Loucy (cell line): ENCODE results near the gene TRABD2B.

ENCODE experiments used
- H2AFZ ChIP-seq: fragments of 200-600 bp; sonication (generic); 2 replicates; pipeline ENCODE4 v1.6.0; 2016; ENCODE audit warnings: antibody characterized with exemption, mild to moderate bottlenecking, low read length, moderate library complexity
- H3F3A ChIP-seq: fragments of 200-600 bp; 2 replicates; pipeline ENCODE4 v1.6.0; 2016; ENCODE audit warnings: antibody characterized with exemption, low read depth, mild to moderate bottlenecking
- H3K27me3 ChIP-seq: fragments of 200-600 bp; sonication (generic); 2 replicates; pipeline ENCODE4 v1.6.1; 2014; ENCODE audit warnings: low read length, mild to moderate bottlenecking; ENCODE audit not compliant: insufficient read depth, poor library complexity, severe bottlenecking
- H3K36me3 ChIP-seq: fragments of 200-600 bp; sonication (generic); 2 replicates; pipeline ENCODE4 v1.6.1; 2016; ENCODE audit warnings: low read length; ENCODE audit not compliant: insufficient read depth
- H3K4me1 ChIP-seq: fragments of 200-600 bp; sonication (generic); 2 replicates; pipeline ENCODE4 v1.5.1; 2014; ENCODE audit warnings: low read length, mild to moderate bottlenecking; ENCODE audit not compliant: insufficient read depth, poor library complexity, severe bottlenecking
- H3K4me2 ChIP-seq: fragments of 200-600 bp; sonication (generic); 2 replicates; pipeline ENCODE4 v1.6.0; 2014; ENCODE audit warnings: antibody characterized with exemption, low read length, low read depth, mild to moderate bottlenecking; ENCODE audit not compliant: poor library complexity, severe bottlenecking
- H3K4me3 ChIP-seq: fragments of 200-600 bp; sonication (generic); 2 replicates; pipeline ENCODE4 v1.5.1; 2014; ENCODE audit warnings: low read length, mild to moderate bottlenecking, mixed read lengths; ENCODE audit not compliant: poor library complexity, severe bottlenecking
- H3K79me2 ChIP-seq: fragments of 200-600 bp; sonication (generic); 2 replicates; pipeline ENCODE4 v1.6.1; 2014; ENCODE audit warnings: low read length; ENCODE audit not compliant: insufficient read depth
- H3K9ac ChIP-seq: fragments of 200-600 bp; sonication (generic); 2 replicates; pipeline ENCODE4 v1.6.0; 2014; ENCODE audit warnings: mild to moderate bottlenecking, low read depth, low read length, moderate library complexity; ENCODE audit not compliant: poor library complexity, severe bottlenecking
- H3K9me2 ChIP-seq: fragments of 200-600 bp; sonication (generic); replicated peaks from 2 replicates; pipeline ENCODE4 v1.6.1; 2016; ENCODE audit warnings: low read depth, low read length, mixed read lengths
- H3K9me3 ChIP-seq: fragments of 200-600 bp; sonication (generic); 2 replicates; pipeline ENCODE4 v1.6.1; 2014; ENCODE audit warnings: mild to moderate bottlenecking, antibody characterized with exemption, low read length, low read depth; ENCODE audit not compliant: insufficient read depth
- H4K20me1 ChIP-seq: fragments of 200-600 bp; sonication (generic); 2 replicates; pipeline ENCODE4 v1.6.0; 2014; ENCODE audit warnings: antibody characterized with exemption, low read length, mild to moderate bottlenecking; ENCODE audit not compliant: insufficient read depth, poor library complexity, severe bottlenecking
- EZH2phosphoT487 ChIP-seq: fragments of 200-600 bp; IDR thresholded peaks from 2 replicates; pipeline ENCODE4 v1.6.1; 2018; ENCODE audit warnings: antibody characterized with exemption, mild to moderate bottlenecking, moderate library complexity, borderline replicate concordance
- TF ChIP-seq, protein P1 (sequence below): fragments of 200-600 bp; sonication (generic); conservative IDR thresholded peaks from 2 replicates; pipeline ENCODE4 v1.5.1; 2014; ENCODE audit warnings: mild to moderate bottlenecking, antibody characterized with exemption, low read length

The TRABD2B gene

DNA sequence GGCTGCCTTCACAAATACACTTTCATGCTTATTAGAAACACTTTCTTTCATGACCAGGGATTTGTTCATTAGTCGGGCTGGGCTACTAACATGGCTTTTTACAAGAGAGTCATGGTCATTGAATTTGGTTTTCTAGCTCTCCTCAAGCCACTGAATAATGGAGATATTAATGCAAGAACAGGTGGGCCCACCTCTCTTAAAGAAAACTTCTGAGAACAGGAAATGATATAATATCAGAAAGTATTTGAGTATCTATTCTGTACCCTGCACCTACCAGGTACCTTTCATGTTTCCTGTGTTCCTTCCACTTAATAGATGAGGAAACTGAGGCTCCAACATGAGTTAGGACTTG, 90.0 kb downstream of the TRABD2B start:
- H3F3A ChIP-seq, result no peaks in the 10 kb centered on the region
- no peaks in the 10 kb centered on the region for H3K4me1 ChIP-seq
- no peaks in the 10 kb centered on the region for H3K36me3 ChIP-seq
- no peaks in the 10 kb centered on the region for H3K79me2 ChIP-seq
- TF ChIP-seq, protein P1, sequence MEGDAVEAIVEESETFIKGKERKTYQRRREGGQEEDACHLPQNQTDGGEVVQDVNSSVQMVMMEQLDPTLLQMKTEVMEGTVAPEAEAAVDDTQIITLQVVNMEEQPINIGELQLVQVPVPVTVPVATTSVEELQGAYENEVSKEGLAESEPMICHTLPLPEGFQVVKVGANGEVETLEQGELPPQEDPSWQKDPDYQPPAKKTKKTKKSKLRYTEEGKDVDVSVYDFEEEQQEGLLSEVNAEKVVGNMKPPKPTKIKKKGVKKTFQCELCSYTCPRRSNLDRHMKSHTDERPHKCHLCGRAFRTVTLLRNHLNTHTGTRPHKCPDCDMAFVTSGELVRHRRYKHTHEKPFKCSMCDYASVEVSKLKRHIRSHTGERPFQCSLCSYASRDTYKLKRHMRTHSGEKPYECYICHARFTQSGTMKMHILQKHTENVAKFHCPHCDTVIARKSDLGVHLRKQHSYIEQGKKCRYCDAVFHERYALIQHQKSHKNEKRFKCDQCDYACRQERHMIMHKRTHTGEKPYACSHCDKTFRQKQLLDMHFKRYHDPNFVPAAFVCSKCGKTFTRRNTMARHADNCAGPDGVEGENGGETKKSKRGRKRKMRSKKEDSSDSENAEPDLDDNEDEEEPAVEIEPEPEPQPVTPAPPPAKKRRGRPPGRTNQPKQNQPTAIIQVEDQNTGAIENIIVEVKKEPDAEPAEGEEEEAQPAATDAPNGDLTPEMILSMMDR, result no peak
- no peak for TF ChIP-seq EZH2phosphoT487
- H3K9me2 ChIP-seq, result no peaks in the 10 kb centered on the region
- no peaks in the 10 kb centered on the region for H4K20me1 ChIP-seq
- H3K9me3 ChIP-seq, result no peaks in the 10 kb centered on the region
- H3K4me2 ChIP-seq, result no peak overlapping the region
- no peak overlapping the region for H3K4me3 ChIP-seq
- no peaks in the 10 kb centered on the region for H3K27me3 ChIP-seq
- no peak overlapping the region for H3K9ac ChIP-seq
- H2AFZ ChIP-seq, result no peak overlapping the region

DNA sequence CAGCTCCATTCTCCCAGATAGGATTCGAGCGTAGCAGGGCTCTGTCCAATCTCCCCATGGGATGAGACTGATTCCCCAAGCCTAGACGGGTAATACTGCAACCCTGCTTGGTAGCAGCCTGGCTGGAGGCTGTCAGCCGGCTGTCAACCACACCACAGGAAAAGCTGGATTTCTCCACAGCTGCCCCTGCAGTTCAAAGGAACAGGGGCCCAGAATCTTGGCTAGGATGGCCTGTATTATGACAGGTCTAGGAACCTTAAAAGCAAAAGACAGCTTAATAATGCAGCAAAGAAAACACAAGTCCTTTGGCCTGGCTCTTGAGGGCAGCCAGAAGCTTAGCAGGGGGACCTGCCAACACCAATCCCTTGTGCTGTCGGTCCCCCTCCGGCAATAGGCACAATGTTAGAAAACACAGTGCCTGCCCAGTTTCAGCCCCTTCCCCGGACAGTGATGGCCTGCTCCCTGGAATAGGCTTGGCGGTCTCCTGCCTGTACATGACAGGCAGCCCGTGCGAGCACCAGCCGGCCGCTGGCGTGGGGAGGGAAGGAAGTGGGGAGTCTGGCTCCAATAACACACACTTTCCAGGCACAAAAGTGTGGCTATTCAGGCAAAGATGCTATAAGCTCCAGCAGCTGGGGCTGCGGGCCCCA, 90.5 kb downstream of the TRABD2B start:
- H3K4me2 ChIP-seq, result no peak overlapping the region

DNA sequence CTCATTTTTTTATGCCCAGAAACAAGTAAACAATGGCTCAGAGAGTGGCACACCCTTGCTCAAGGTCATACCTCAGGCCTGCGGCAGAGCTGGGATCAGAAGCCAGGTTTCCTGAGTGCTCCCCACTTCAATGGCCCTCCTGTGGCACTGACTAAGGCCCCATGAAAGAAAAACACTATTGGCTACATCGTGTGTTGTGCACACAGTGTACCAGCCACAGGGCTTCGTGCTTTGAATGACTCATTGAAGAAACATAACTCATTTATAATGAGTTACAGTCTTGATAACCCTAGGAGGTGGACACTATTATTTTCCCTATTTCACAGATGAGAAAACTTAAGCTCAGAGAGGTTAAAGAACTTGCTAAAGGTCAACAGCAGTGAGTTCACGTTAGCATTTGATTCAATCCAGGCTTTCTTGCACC, 91.2 kb downstream of the TRABD2B start:
- Histone ChIP-seq H3K9me3 (no peaks in the 10 kb centered on the region), H3K4me2 (no peak overlapping the region), H2AFZ (no peak overlapping the region), H3K36me3 (no peaks in the 10 kb centered on the region), H3K79me2 (no peaks in the 10 kb centered on the region), H3K27me3 (no peaks in the 10 kb centered on the region), H3K9me2 (no peaks in the 10 kb centered on the region), H4K20me1 (no peaks in the 10 kb centered on the region), H3K9ac (no peak overlapping the region), H3K4me1 (no peaks in the 10 kb centered on the region), H3K4me3 (no peak overlapping the region), H3F3A (no peaks in the 10 kb centered on the region)
- no peak for TF ChIP-seq EZH2phosphoT487
- TF ChIP-seq, protein P1, result no peak

More for the DNA sequence above, 90.5 kb downstream of the TRABD2B start:
- no peaks in the 10 kb centered on the region for H3K36me3 ChIP-seq
- H3K4me3 ChIP-seq, result no peak overlapping the region
- TF ChIP-seq, protein P1, result no peak
- TF ChIP-seq EZH2phosphoT487, result no peak
- H3F3A ChIP-seq, result no peaks in the 10 kb centered on the region
- H3K27me3 ChIP-seq, result no peaks in the 10 kb centered on the region
- no peaks in the 10 kb centered on the region for H3K4me1 ChIP-seq
- H3K9me3 ChIP-seq, result no peaks in the 10 kb centered on the region
- no peaks in the 10 kb centered on the region for H3K79me2 ChIP-seq
- no peaks in the 10 kb centered on the region for H4K20me1 ChIP-seq
- no peak overlapping the region for H2AFZ ChIP-seq
- no peaks in the 10 kb centered on the region for H3K9me2 ChIP-seq
- no peak overlapping the region for H3K9ac ChIP-seq
